GM12891 (cell line): ENCODE data around the gene IDH2.

Experiments used
- PAX5 ChIP-seq: IDR thresholded peaks from 2 replicates; pipeline ENCODE4 v1.6.1; 2011; ENCODE audit warnings: low read length, moderate library complexity, mild to moderate bottlenecking; ENCODE audit not compliant: insufficient read depth, severe bottlenecking
- POLR2A ChIP-seq: IDR thresholded peaks from 2 replicates; pipeline ENCODE4 v1.6.1; 2011; ENCODE audit warnings: low read depth, low read length, control low read depth
- POLR2AphosphoS5 ChIP-seq: IDR thresholded peaks from 2 replicates; pipeline ENCODE4 v1.6.1; 2011; ENCODE audit warnings: low read depth, low read length, control low read depth
- TAF1 ChIP-seq: IDR thresholded peaks from 2 replicates; pipeline ENCODE4 v1.6.1; 2011; ENCODE audit warnings: low read depth, low read length, control low read depth

DNA sequence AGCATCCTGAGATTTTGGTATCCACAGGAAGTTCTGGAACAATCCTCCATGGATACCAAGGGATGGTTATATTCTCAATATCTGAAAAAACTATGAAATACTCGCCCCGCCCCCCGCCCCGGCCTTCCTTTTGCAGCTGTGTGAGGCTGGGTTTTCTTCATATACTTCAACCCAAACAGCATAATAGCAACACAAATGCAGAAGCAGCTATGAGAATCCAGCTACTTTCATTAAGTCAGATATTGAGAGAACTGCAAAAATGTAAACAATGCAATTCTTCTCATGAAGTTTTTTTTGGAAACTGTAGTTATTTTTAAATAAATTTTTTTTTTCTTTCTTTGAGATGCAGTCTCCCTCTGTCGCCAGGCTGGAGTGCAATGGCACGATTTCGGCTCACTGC is 10.9 kb upstream of the IDH2 start:
- no peak for TF ChIP-seq POLR2A
- no peak for TF ChIP-seq POLR2AphosphoS5
- TF ChIP-seq PAX5, result no peak
- no peak for TF ChIP-seq TAF1
